GM19035 (cell line): ENCODE measurements around the gene RBKS.

Experiments
- ATAC-seq: cut with Tn5 transposase; IDR thresholded peaks from one replicate; pipeline ENCODE4 v1.9.1; 2021; ENCODE audit not compliant: unreplicated experiment

The RBKS gene

DNA sequence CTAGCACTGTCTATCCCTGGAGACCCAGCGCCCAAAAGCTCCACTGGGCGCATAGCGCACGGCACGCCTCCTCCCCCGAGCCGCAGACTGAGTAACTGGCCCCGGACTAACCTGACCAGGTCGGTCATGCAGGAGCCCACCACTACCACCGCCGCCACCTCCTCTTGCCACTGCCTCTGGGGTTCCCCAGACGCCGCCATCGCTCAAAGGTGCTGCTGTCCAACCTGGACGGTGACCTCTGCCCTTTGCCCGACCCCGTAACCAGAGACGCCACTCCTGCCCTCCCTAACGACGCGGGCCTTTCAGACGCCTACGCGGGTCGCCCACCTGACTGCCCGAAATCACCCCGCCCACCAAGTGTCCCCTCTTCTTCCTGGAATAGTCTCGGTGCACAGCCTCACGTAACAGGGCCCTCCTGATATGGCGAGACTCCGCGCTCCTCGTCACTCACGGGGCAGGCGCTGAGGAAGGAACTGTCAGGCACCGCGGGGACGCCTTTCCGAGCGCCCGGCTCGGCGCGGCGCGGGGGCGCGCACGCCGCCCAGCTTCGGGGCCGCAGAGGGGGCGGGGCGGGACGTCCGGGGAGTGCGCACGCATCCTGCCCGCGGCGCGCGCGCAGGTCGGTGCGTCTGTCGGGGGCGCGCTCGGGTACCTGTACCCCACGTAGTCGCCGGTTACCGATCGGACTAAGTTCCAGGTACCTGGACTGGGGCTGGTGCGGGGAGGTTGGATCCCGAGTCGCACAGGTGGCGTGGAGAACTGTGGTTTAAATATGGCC lies at the start of gene RBKS, which contains the start of gene BABAM2:
Gene RBKS, minus strand, starts transcription at position 242 of the 778 bp plus-strand sequence. Its CDS starts 42 bp downstream, at position 200.
Gene BABAM2, plus strand, starts transcription at position 584 of the 778 bp plus-strand sequence. CDS start 3,828 bp downstream, outside the sequence.
- peak; percentile 85 for ATAC-seq

DNA sequence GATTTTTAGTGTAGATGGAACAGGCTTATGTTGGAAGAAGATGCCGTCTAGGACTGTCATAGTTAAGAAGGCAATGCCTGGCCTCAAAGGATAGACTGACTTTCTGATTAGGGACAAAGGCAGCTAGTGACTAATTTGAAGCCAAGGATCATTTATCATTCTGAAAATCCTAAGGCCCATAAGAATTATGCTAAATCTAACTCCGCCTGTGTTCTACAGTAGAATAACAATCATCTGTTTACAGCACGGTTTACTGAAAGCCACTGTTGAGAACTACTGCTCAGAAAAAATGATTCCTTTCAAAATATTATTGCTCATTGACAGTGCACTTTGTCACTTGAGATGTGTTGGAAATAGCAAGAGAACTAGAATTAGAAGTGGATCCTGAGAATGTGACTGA lies 44.8 kb upstream of the RBKS start:
- no peak for ATAC-seq

- ATAC-seq: no peak
Measured at GRCh38 chr2:27932396-27932795, 42.2 kb upstream of the RBKS start.

- no peak for ATAC-seq
Measured at GRCh38 chr2:27931361-27931950, 41.3 kb upstream of the RBKS start.

GRCh38 chr2:27929916-27930486 lies 39.8 kb upstream of the RBKS start:
- ATAC-seq: no peak

DNA sequence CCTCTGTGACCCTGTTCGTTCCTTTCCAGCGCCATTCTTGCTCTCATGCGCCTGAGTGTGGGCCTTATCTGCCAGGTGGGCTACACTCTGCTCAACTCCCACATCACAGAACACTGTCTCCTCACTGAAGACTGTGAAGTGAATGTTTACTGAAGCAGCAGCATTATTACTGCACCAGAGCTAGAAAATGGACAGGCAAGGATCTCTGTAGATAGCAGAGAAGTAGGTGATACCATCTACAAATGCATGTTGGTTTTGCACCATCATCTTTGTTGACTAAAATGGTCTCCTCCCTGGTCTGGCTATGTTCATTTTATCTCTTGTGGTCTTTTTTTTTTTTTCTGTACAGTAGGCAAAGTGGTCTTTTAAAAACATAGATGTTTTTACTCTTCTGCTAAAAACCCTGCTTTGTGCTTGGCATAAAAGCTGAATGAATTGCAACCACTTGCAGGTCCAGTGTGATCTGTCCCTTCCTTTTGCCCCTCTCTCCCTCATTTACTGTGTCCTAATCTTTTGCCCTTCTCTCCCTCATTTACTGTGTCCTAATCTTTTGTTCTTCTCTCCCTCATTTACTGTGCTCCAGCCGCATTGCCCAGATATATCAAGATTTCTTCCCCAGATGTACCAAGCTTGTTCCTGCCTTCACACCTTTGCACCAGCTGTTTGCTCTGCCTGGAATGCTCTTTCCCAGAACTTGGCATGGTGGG lies 35.7 kb upstream of the RBKS start:
- ATAC-seq: no peak

GRCh38 chr2:27922842-27923241 lies 32.7 kb upstream of the RBKS start:
- no peak for ATAC-seq

- ATAC-seq: no peak
Measured at GRCh38 chr2:27921880-27922547, 31.8 kb upstream of the RBKS start.

DNA sequence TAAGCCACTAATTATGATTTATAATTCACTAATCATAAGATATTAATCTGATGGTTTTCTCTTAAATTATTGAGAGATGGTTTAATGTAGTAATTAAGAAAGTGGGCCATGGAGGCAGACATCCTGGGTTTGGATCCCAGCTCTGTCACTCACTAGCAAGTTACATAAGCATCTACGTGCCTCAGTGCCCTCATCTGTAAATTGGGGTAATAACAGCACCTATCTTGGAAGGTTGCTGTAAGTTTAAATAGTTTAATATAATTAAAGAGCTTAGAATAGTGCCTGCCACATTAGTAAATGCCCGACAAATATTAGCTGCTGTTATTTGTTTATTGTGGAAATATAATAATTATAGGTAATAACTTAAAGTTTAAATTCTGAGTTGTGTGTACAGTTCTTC lies 31.2 kb upstream of the RBKS start:
- no peak for ATAC-seq

DNA sequence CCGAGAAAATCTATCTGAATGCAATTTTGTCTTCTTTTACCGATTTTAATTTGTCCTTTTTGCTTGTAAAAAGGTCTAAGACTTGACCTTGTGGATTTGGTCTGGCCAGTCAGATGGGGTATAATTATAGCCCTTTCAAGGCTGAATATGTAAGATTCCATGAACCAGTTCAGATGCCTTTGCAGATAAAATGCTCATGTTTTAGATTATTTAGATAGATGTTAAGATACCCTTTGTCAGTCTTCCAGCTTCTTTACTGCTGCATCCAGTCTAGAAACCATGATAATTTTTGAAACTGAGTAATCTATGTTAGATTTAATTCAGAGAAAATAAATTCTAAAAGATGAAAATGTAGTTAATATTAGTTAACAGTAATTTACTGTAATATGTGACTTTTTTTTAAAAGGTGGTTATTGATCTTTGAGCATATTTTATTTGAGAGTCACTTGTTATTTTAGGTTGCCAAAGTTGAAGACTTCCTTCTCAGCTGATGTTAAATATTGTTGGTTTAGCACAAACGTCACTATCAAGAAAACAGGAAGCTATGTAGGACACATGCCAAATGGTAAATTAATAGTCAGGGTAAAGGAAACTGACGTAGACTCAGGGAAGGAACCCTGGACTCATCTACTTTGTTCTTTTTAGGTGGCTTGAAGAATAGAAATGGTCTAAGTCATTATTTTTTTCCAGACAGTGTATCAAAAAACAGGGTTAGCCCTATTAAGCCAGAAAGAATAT lies 30.1 kb upstream of the RBKS start:
- ATAC-seq: no peak

- ATAC-seq: no peak
Measured at GRCh38 chr2:27916293-27916995, 26.3 kb upstream of the RBKS start.

- ATAC-seq: no peak
Measured at GRCh38 chr2:27915874-27916273, 25.7 kb upstream of the RBKS start.

DNA sequence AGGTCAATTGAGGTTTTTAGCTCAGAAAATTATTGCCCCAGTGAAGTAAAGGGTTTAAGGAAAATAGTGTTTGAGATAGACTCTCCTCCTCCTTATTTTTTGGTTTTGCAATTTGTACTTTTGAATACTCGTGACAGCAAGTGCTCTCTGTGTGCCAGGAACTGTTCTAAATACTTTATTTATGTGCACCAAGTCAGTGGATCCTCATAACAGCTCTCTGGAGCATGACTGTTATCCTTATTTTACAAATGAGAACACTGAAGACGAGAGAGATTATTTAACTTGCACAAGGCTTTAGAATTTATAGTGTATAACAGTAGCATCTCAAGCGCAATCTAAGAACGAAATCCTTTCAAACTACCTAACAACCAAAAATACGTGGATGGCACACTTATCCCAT lies 25.0 kb upstream of the RBKS start:
- ATAC-seq: no peak

DNA sequence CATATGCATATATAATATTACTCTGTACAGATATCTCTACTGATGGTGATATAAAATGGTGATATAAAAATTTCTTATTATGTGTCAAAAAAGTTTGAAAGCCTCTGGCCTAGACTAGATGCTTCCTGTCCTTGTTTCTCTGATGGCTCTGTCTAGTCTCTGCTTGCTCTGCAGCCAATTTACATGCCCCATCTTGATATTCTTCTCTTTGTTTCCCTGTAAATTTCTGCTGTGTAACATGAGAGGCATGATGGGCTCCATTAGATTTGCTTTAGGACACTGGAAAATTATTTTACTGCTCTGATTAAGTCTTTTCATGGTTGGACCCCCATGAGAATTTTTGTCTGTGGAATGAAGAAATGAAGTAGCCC lies 24.6 kb upstream of the RBKS start:
- ATAC-seq: no peak

GRCh38 chr2:27914041-27914804 lies 24.0 kb upstream of the RBKS start:
- no peak for ATAC-seq

GRCh38 chr2:27912512-27912911 lies 22.3 kb upstream of the RBKS start:
- ATAC-seq: no peak

DNA sequence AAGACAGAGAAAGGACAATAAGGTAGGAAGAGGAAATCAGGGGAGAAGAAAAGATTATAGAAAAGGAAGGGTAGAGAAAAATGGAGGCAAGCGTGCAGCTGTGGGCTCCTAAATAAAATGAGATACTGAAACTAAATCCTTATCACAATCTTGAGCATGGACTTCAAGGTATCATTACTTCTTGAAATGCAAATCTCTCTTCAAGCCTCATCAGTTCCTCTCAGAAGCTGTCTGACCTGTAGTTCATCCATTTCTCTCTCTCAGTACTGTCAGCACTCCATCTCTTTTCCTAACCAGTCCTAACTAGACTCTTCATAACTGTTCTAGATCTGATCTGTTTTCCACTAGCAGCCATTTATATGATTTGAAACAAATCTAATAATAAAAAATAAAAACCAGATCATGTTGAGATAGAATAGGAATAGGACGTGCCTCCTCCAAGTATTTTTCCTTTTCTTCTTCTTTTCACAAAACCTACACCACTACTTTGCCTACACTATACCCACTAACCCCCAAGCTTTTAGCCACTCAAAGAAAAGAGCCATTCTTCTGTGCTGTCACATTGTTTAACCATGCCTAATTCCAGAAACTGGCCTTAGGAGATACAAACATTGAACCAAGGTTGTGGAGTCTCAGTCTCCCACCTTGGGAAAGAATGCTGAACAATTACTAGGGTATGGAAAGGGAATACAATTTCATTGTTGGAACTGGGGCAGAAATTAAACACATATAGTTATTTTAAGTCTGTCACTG lies 21.4 kb upstream of the RBKS start:
- ATAC-seq: no peak

DNA sequence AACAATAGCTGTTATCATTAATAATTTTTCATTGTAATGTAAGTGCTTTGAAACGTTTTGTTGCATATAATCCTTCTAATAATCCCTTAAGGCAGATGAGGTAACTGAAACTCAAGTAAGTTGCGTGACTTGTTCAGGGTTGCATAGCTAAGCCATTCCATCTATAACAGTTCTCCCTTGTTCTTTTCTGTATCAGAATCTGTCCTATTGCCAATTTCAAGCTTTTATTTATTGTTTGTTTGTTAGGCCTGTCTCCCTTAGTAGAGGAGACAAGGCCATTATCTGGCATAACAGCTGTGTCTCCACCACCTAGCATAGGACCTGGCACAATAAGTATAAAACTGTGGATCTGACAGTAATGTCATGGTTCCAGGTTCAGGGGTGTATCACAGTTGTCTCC lies 19.7 kb upstream of the RBKS start:
- no peak for ATAC-seq
